Stimulated activated CD8-positive, alpha-beta memory T cell treated with anti-CD3 and anti-CD28 coated beads, Interleukin-7, amount 100 ng/mL, for 48 hours (primary cell): ENCODE measurements around the gene RNU1-3.
"Not testable (repeated sequence)": the region's sequence is repeated elsewhere in the genome, so short reads cannot be mapped to it uniquely, and the experiment has no call there.

Experiments used
- DNase-seq, 2 donors: peaks; one replicate each; pipeline ENCODE4 v3.0.0-alpha.2; 2020; ENCODE audit warnings: low read depth in 1 of 2; ENCODE audit errors: extremely low read depth in 1 of 2

The RNU1-3 gene

DNA sequence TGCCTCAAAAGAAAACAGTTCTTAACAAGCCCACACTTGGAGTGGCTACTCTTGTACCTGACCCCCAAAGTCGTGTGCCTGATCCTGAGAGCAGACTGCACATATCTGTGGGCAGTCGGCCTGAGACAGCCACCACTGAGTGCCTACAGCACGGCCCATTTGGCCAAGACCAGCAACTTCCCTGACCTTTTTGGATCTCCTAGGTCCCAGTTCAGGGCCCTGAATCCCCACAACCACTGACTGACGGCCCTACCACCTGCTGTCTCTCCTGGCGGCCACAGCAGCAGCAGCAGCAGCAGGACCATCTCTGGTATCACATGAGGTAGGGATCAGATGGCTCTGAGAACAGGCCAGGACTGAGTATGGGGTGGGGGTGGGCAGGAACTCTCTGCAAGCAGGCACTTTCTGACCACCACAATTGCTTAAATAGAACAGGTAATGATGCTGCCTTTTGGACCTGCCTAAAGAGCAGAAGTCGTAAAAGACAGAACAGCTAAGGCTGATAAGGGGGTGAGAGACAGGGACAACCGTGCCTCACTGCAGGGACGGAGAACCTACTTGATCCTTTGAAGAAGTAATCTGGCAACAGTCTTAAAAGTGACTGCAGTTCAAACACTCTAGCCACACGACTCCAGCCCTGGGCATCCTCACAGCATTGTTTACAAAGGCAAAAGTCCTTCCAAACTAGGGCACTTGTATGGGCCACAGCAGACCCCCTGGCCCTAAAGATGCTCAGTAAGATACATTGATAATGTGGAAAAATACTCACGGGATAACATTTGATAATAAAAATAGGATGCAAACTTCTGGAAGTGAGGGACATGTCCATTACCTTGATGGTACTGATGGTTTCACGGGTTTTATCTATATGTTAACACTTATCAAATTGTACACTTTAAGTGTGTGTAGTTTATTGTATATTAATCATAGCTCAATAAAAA is 27.4 kb downstream of the RNU1-3 start:
- not testable (repeated sequence) for DNase-seq

DNA sequence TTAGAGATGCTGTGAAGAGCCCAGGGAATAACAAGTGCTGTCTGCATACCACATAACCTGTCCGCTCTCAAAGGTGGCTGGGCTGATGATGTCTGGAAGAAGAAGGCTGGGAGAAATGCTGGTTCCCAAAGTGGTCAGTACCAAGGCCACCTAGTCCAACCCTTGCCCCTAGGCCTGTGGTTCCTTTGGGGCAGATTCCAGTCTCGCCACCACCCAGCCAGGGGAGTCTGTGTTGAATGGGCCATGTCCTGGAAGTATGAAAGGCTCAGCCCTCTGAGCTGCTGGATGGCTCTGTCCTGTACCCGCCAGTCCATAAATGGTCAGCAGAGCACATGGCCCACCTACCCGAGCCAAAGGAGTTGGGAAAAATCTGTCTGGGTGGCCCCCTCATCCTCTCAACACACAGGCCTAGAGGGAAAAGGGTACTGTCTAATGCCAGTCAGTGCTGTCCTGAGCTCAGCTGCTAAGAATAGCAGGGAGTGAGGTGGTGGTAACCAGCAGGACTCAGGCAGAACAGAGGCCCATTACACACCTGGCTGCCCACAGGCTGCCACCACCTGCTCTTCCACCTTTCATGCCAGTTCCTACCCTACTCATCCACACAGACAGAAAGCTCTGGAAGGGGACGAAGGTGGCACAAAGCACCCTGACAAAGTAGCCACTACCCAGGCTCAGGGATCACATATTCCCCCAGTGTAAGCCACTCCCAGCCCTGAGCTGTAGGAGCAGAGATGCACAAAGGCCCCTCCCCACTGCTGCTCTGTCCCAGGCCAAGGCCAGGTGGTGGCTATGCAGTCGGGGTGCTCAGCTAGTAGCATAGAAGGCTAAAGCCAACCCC is 28.6 kb downstream of the RNU1-3 start:
- DNase-seq, result not testable (repeated sequence)

DNA sequence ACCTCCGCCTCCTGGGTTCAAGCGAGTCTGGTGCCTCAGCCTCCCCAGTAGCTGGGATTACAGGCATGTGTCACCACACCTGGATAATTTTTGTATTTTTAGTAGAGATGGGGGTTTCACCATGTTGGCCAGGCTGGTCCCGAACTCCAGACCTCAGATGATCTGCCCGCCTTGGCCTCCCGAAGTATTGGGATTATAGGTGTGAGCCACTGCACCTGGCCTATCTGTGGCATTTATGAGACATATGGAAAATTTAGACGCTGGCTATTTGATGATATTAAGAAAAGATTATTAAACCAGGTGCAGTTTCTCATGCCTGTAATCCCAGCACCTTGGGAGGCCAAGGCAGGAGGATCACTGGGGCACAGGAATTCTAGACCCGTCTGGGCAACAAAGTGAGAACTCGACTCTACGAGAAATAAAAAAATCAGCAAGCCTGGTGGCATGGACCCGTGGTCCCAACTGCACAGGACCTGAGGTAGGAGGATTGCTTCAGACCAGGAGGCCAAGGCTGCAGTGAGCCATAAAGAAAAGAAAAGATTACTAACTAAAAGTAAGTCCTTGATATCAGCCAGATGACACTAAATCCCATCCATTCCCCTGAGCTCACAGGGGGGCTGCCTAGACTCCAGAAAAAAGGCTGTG is 30.1 kb downstream of the RNU1-3 start:
- DNase-seq, result not testable (repeated sequence)

DNA sequence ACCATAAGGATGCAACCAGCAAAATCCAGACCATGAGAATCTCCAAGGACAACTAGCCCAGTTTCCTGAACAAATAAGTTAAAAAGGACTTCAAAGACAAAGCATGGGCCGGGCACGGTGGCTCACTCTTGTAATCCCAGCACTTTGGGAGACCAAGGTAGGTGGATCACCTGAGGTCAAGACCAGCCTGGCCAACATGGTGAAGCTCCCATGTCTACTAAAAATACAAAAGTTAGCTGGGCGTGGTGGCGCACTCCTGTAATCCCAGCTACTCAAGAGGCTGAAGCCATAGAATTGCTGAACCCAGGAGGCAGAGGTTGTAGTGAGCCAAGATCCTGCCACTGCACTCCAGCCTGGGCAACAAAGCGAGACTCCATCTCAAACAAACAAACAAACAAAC is 30.8 kb downstream of the RNU1-3 start:
- DNase-seq, result not testable (repeated sequence)

GRCh38 chr1:16633540-16634282 is 33.0 kb downstream of the RNU1-3 start:
- not testable (repeated sequence) for DNase-seq

DNA sequence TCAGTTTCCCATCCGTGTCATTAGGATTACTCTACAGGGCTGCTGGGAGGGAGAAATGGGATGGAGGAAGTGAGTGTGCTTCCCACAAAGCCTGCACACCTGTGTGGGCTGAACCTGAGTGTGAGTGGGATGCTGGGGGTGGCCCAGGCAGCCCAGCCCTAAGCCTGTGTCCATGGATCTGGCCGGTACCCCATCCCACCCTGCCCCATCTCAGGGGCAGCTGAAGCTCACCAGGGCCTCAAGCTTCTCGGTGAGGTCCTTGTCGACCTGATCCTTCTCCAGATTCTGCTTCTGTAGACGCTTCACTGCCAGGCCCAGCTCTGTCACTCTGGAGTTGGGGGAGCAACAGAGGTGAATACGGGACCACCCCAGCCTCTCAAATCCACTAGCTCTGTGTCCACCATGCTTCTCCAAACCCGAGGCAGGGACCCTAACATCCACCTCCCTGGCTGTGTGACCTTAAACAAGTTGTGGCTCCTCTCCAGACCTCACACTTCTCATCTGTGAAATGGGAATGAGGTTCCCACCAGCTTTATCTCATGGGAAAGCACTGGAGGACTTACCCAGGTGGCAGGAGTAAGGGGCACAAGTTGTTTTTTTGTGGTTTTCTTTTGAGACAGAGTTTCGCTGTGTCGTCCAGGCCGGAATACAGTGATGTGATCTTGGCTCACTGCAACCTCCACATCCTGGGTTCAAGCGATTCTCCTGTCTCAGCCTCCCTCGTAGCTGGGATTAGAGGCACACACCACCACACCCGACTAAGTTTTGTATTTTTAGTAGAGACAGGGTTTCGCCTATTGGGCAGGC is 34.5 kb downstream of the RNU1-3 start:
- DNase-seq, result not testable (repeated sequence)

GRCh38 chr1:16631248-16632043 is 35.3 kb downstream of the RNU1-3 start:
- no peak for DNase-seq

DNA sequence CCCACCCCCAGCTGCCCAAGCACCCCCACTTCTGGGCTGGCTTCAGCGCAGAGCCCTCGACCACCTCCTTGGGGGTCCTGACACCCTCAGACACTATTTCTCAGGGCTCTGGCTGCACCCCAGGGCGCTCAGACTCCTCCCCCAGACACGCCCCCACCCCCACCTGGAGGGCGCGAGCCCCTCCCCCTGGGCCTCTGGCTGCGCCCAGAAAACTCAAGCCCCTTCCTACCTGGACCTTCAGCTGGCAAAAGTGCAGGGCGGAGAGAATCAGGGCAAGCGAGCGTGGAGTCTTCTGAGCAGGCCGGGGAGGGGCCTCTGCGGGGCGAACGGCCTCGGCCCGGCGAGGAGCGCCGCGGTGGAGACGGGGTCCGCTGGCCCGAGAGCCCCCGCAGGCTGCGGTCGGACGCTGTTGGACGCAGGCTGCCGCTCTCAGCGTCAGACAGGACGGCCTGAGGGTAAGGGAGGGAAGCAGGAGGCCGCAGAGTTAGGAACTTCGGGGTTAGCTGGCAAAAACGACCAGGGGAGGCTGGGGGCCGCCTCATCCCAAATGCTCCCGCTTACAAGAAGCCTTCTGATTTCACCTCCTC is 36.0 kb downstream of the RNU1-3 start:
- no peak for DNase-seq

DNA sequence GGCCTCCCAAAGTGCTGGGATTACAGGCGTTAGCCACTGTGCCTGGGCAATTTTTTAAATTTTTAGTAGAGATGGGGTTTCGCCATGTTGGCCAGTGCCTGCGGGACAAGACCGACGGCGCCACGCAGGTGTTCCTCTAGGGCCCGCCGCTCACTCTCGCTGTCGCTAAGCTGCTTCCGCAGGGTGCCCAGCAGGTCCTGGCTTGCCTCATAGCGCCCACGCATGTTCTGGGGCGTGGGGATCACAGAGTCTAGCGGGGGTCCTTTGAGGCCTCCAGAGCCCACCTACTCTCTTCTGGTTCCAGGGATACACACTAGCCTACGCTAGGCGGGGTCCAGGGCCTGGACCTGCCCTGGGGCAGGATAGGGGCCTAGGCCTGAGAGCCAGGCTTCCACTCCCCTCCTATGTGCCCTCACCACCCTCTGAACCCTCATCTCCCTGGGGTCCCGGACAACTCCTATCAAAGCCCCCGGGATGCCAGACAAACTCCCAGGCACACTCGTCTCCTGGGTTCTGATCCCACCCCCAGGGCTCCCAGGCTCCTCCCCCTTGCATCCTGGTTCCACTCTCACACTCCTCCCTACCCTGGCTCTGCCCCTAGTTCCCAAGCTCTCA is 36.7 kb downstream of the RNU1-3 start:
- not testable (repeated sequence) for DNase-seq

DNA sequence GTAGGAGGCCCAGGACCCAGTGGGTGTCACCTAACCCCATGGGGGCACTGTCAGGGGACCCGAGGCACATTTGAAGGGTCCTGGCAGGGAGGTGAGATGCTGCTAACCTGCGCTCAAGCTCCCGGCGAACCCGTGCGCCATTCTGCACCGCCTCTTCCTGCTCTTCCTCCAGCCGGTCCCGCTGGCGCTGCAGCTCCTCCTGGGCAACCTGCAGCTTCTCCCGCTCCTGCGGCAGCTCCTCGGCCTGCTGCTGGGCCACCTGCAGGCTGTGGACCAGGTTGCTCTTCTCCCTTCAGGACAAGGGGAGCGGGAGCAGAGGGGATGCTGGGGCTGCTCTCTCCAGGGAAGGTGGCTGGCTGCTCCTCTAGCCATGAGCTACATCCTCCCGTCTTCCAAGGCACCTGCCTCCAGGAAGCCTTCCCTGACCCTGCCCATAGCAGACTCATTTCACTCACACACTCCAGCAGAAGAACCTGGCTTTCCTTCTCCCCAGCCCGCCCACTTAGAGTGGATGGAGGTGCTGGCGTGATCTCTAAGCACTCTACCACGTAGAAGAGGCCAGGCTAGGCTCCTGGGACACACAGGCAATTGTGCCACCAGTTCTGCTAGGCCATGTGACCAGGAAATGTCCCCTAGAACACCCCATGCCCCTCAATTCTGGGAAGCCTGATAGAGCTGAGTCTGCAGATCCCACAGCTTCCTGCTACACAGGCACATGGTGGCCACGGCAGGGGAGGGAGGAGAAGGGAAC is 38.2 kb downstream of the RNU1-3 start:
- DNase-seq, result no peak

GRCh38 chr1:16626409-16626983 is 40.3 kb downstream of the RNU1-3 start:
- DNase-seq, result not testable (repeated sequence)

GRCh38 chr1:16625497-16626408 is 41.0 kb downstream of the RNU1-3 start:
- no peak for DNase-seq

- DNase-seq, result not testable (repeated sequence)
Observed at GRCh38 chr1:16623812-16624719, 42.7 kb downstream of the RNU1-3 start.

GRCh38 chr1:16623337-16623736 is 43.4 kb downstream of the RNU1-3 start:
- not testable (repeated sequence) for DNase-seq
